ENCODE measurements around the gene ETS2. TPM values are rescaled to one million over a fixed set of nuclear protein-coding genes. Genes with fewer than 3 reads are reported as not detected.

The ETS2 gene
- total RNA-seq, 1 experiment from 2014 or later = 35.3 TPM

DNA sequence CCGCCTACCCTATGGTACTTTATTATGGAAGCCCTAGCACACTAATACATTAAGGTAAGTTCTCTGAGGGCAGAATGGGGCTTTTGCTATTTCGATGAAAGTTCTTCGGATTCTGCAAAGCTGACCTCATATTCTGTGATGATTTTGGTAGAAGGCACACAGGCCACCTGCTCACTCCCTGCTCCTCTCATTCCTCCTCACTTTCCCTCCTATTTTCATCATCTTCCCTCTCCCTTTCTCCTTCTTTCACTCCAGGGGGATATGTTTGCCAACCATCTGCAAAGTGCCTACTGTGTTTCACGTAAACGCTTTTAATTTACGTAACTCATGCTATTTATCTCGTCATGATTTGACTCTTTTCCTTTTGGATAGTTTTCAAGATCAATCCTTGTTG lies 45.0 kb upstream of the ETS2 start:
- Histone ChIP-seq H3K14ac (ENCODE audit: insufficient read depth, low read length) (no peak overlapping the region), H2BK5ac (ENCODE audit: insufficient read length, low read length) (no peak overlapping the region), H2AK5ac (ENCODE audit: insufficient read length, low read length) (no peak overlapping the region), H3K79me1 (ENCODE audit: insufficient read depth, low read depth, low read length, poor library complexity, severe bottlenecking) (no peaks in the 10 kb centered on the region), H4K91ac (ENCODE audit: insufficient read length, low read depth, low read length) (no peak overlapping the region), H3K9ac (ENCODE audit: extremely low read depth, insufficient read length, low read length) (no peak overlapping the region), H2BK15ac (ENCODE audit: low read depth, low read length) (no peak overlapping the region), H2AFZ (ENCODE audit: low read length) (no peak overlapping the region), H4K8ac (replicated peaks; ENCODE audit: insufficient read length, low read depth, low read length) (no peak overlapping the region), H3K79me2 (ENCODE audit: insufficient read depth, low read length) (no peaks in the 10 kb centered on the region), H2BK12ac (ENCODE audit: insufficient read length, low read depth, low read length) (no peak overlapping the region), H3K23ac (ENCODE audit: insufficient read length, low read depth, low read length) (no peak overlapping the region), H3K23me2 (ENCODE audit: insufficient read length, low read depth, low read length, poor library complexity, severe bottlenecking) (no peaks in the 10 kb centered on the region), H2BK20ac (ENCODE audit: low read depth, low read length, poor library complexity, severe bottlenecking) (no peak overlapping the region), H3K27ac (ENCODE audit: insufficient read length, low read depth, low read length) (no peak overlapping the region), H3K27me3 (ENCODE audit: insufficient read depth, low read length) (no peaks in the 10 kb centered on the region), H3K56ac (ENCODE audit: insufficient read length, low read depth, low read length) (no peak overlapping the region), H3K4ac (ENCODE audit: low read depth, low read length) (no peak overlapping the region; the same call in 1 of the 2 replicates), H3K18ac (ENCODE audit: insufficient read length, low read depth, low read length) (no peak overlapping the region), H3K9me3 (ENCODE audit: control insufficient read depth, low read depth, low read length) (no peaks in the 10 kb centered on the region), H3K4me1 (ENCODE audit: insufficient read depth, low read length) (no peaks in the 10 kb centered on the region), H4K5ac (ENCODE audit: insufficient read length, low read depth, low read length) (no peak overlapping the region), H3T11ph (ENCODE audit: low read length) (no peak overlapping the region), H3K4me2 (ENCODE audit: insufficient read depth, insufficient read length, low read length) (no peak overlapping the region), H2BK120ac (ENCODE audit: low read depth, low read length, poor library complexity, severe bottlenecking) (no peak overlapping the region), H4K20me1 (ENCODE audit: control insufficient read depth, insufficient read depth, insufficient read length) (no peaks in the 10 kb centered on the region)
- H3K9me3 Mint-ChIP-seq = peaks cover 0 to 2% of the 10 kb centered on the region in 2 experiments; a peak in 3 of 5 replicates
- no peak for DNase-seq
- no peak overlapping the region for H3K27ac Mint-ChIP-seq
- peaks cover 0 to 3% (median 0%) of the 10 kb centered on the region in 3 experiments; a peak in 3 of 7 replicates for H3K36me3 Mint-ChIP-seq (ENCODE audit: insufficient read depth in 1 of 3, low read depth in 3 of 3)
- TF ChIP-seq, protein P1, sequence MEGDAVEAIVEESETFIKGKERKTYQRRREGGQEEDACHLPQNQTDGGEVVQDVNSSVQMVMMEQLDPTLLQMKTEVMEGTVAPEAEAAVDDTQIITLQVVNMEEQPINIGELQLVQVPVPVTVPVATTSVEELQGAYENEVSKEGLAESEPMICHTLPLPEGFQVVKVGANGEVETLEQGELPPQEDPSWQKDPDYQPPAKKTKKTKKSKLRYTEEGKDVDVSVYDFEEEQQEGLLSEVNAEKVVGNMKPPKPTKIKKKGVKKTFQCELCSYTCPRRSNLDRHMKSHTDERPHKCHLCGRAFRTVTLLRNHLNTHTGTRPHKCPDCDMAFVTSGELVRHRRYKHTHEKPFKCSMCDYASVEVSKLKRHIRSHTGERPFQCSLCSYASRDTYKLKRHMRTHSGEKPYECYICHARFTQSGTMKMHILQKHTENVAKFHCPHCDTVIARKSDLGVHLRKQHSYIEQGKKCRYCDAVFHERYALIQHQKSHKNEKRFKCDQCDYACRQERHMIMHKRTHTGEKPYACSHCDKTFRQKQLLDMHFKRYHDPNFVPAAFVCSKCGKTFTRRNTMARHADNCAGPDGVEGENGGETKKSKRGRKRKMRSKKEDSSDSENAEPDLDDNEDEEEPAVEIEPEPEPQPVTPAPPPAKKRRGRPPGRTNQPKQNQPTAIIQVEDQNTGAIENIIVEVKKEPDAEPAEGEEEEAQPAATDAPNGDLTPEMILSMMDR (conservative IDR thresholded peaks at IDR 0.05) = no peak
- peaks cover 11 to 15% of the 10 kb centered on the region in 2 experiments for H3K4me1 Mint-ChIP-seq
- peaks cover 80% of the 10 kb centered on the region for H3K27me3 Mint-ChIP-seq (ENCODE audit: low read depth)
- H3K4me3 Mint-ChIP-seq = no peak overlapping the region
- WGBS (ENCODE audit: extremely low coverage, insufficient read length, low lambda C conversion rate) = no CpG with 5 or more reads among the region's 7 CpGs

Data from H9 (cell line).